CD14-positive monocyte (primary cell): ENCODE measurements around the gene MTR. TPM values are rescaled to one million over a fixed set of nuclear protein-coding genes. Genes with fewer than 3 reads are reported as not detected.

Experiments used
- DNase-seq, 3 donors: peaks; one replicate each; pipeline ENCODE4 v3.0.0-alpha.2; 2011 to 2022
- H2AFZ ChIP-seq: 2 replicates; pipeline ENCODE4 v1.6.0; 2012; ENCODE audit warnings: mild to moderate bottlenecking, low read depth, low read length, inconsistent platforms; ENCODE audit not compliant: insufficient read depth, poor library complexity, severe bottlenecking
- H3K27ac ChIP-seq, 2 donors: 1 replicate in 1 of 2; 2 replicates in 1 of 2; pipeline ENCODE4 v1.5.1; 2012 to 2013; ENCODE audit warnings: low read length in 2 of 2, control low read depth in 1 of 2, inconsistent platforms in 1 of 2, low read depth in 1 of 2, mild to moderate bottlenecking in 1 of 2
- H3K27me3 ChIP-seq, 2 donors: one replicate each; pipeline versions ENCODE4 v1.6.0 to v1.6.1; 2011 to 2013; ENCODE audit warnings: low read length in 2 of 2; ENCODE audit not compliant: control insufficient read depth in 2 of 2, insufficient read depth in 2 of 2
- H3K36me3 ChIP-seq, 2 donors: replicated peaks in 1 of 2; 1 replicate in 1 of 2; 2 replicates in 1 of 2; pipeline versions ENCODE4 v1.5.1 to v1.6.1; 2012 to 2013; ENCODE audit warnings: low read length in 2 of 2, control low read depth in 1 of 2, inconsistent platforms in 1 of 2, mild to moderate bottlenecking in 1 of 2; ENCODE audit not compliant: insufficient read depth in 2 of 2, control insufficient read depth in 1 of 2
- H3K4me1 ChIP-seq, 2 donors: 1 replicate in 1 of 2; 2 replicates in 1 of 2; pipeline versions ENCODE4 v1.5.1 to v1.6.1; 2012 to 2013; ENCODE audit warnings: low read length in 2 of 2, control low read depth in 1 of 2, inconsistent platforms in 1 of 2, mild to moderate bottlenecking in 1 of 2, moderate library complexity in 1 of 2; ENCODE audit not compliant: insufficient read depth in 2 of 2, control insufficient read depth in 1 of 2
- H3K4me2 ChIP-seq: replicated peaks from 2 replicates; pipeline ENCODE3; 2012; ENCODE audit warnings: low read length, moderate library complexity, mild to moderate bottlenecking; ENCODE audit not compliant: poor library complexity, severe bottlenecking; ENCODE audit errors: extremely low read depth
- H3K4me3 ChIP-seq, 3 experiments: fragments of 200-600 bp in 1 of 3; sonication (generic) in 1 of 3; replicated peaks in 1 of 3; 1 replicate in 2 of 3; 2 replicates in 1 of 3; pipeline ENCODE4 v1.5.1; 2011 to 2013; ENCODE audit warnings: low read length in 3 of 3, mild to moderate bottlenecking in 3 of 3, control low read depth in 2 of 3, low read depth in 2 of 3, inconsistent platforms in 1 of 3, moderate library complexity in 1 of 3
- H3K79me2 ChIP-seq: 2 replicates; pipeline ENCODE4 v1.6.0; 2012; ENCODE audit warnings: mild to moderate bottlenecking, control low read depth, inconsistent platforms, low read length, moderate library complexity; ENCODE audit not compliant: insufficient read depth
- H3K9ac ChIP-seq: 2 replicates; pipeline ENCODE4 v1.6.0; 2017; ENCODE audit warnings: low read length, mild to moderate bottlenecking; ENCODE audit not compliant: insufficient read depth, poor library complexity, severe bottlenecking
- H3K9me3 ChIP-seq, 2 donors: replicated peaks in 1 of 2; 1 replicate in 1 of 2; 2 replicates in 1 of 2; pipeline versions ENCODE4 v1.5.1 to v1.6.1; 2012 to 2013; ENCODE audit warnings: low read length in 2 of 2, control low read depth in 1 of 2; ENCODE audit not compliant: control insufficient read depth in 1 of 2, insufficient read depth in 1 of 2
- H4K20me1 ChIP-seq: 2 replicates; pipeline ENCODE4 v1.6.0; 2012; ENCODE audit warnings: mild to moderate bottlenecking, low read length, control low read depth, moderate library complexity; ENCODE audit not compliant: insufficient read depth
- H3K27ac Mint-ChIP-seq, 7 donors: one replicate each; pipeline ENCODE4 v1.8.0; 2020; ENCODE audit warnings: mild to moderate bottlenecking in 7 of 7, mixed read lengths in 7 of 7, moderate library complexity in 6 of 7, inconsistent platforms in 2 of 7
- H3K27me3 Mint-ChIP-seq, 3 donors: one replicate each; pipeline ENCODE4 v1.8.0; 2021 to 2022; ENCODE audit warnings: low read depth in 3 of 3, mild to moderate bottlenecking in 3 of 3, mixed read lengths in 3 of 3, moderate library complexity in 3 of 3, inconsistent platforms in 1 of 3
- H3K36me3 Mint-ChIP-seq, 2 donors: one replicate each; pipeline ENCODE4 v1.8.0; 2020; ENCODE audit warnings: mixed read lengths in 2 of 2, inconsistent platforms in 1 of 2, mild to moderate bottlenecking in 1 of 2
- H3K4me1 Mint-ChIP-seq: one replicate; pipeline ENCODE4 v1.8.0; 2020; ENCODE audit warnings: mild to moderate bottlenecking, mixed read lengths
- H3K4me3 Mint-ChIP-seq, 2 donors: one replicate each; pipeline ENCODE4 v1.8.0; 2020; ENCODE audit warnings: mild to moderate bottlenecking in 2 of 2, mixed read lengths in 2 of 2, moderate library complexity in 1 of 2
- H3K9me3 Mint-ChIP-seq, 7 donors: one replicate each; pipeline ENCODE4 v1.8.0; 2020 to 2022; ENCODE audit warnings: mixed read lengths in 7 of 7, mild to moderate bottlenecking in 6 of 7, moderate library complexity in 6 of 7, inconsistent platforms in 2 of 7
- CTCF ChIP-seq: fragments of 200-600 bp; IDR thresholded peaks from one replicate; pipeline ENCODE4 v1.8.0; 2022; ENCODE audit warnings: antibody characterized with exemption, mild to moderate bottlenecking
- WGBS: methylation state at CpG from one replicate; pipeline ENCODE4 v1.1.5; 2013; ENCODE audit warnings: missing lambda C conversion rate; ENCODE audit not compliant: insufficient coverage; 5-methylcytosine and 5-hydroxymethylcytosine counted together
- intact Hi-C, 2 donors: fragments of 100-400 bp; cut with micrococcal nuclease; formaldehyde crosslinking; loops; one replicate each; pipeline versions ENCODE4 v1.15.0 to v1.15.1; 2023
- polyA minus RNA-seq: library from RNA; depleted of rRNA, polyadenylated mRNA; stranded (reverse); fragments of >200 nt; gene quantifications from 2 replicates; pipeline ENCODE4 v1.2.3, GENCODE V29; 2012
- polyA plus RNA-seq, 3 donors: library from polyadenylated mRNA; depleted of rRNA in 1 of 3; unstranded in 2 of 3; stranded (reverse) in 1 of 3; fragments of 300-500 nt in 2 of 3; fragments of >200 nt in 1 of 3; fragmentation: Illumina TruSeq in 2 of 3; gene quantifications; 1 replicate in 2 of 3; 2 replicates in 1 of 3; pipeline ENCODE4 v1.2.3, GENCODE V29; 2012 to 2021
- total RNA-seq, 12 experiments: library from RNA in 1 of 12; stranded (reverse) in 1 of 12; fragments of 120-200 nt in 1 of 12; gene quantifications; one replicate each; pipeline ENCODE4 v1.2.4 and lab custom pipeline; 2013 to 2026; ENCODE audit warnings: mixed read lengths in 6 of 12, inconsistent platforms in 1 of 12

The MTR gene
- 19.0 TPM for total RNA-seq (2013)
- polyA plus RNA-seq (1 to 10 TPM; 3.4 to 5.4 (median 4.7) TPM), polyA minus RNA-seq (6.2 and 7.6 TPM in 2 replicates), total RNA-seq (lab: John Stamatoyannopoulos, UW) (11.6 to 58.2 (median 35.8) reads per million in 11 experiments)

GRCh38 chr1:236795035-236795756, at the start of gene MTR:
TSS of gene MTR (plus strand) at chr1:236795292. CDS start at chr1:236795704, 412 bp downstream.
- H4K20me1 ChIP-seq = no peaks in the 10 kb centered on the region
- DNase-seq = peak; percentile 89 to 96 (median 93)
- peaks cover 0 to 3% (median 0%) of the 10 kb centered on the region in 7 donors for H3K9me3 Mint-ChIP-seq
- H3K36me3 ChIP-seq = no peaks in the 10 kb centered on the region
- H2AFZ ChIP-seq = peak within 1 kb of the TSS; percentile 98
- peak within 1 kb of the TSS; percentile 74 to 92 (median 90) for H3K4me3 ChIP-seq
- peaks cover 46% of the 10 kb centered on the region for H3K79me2 ChIP-seq
- H3K4me1 Mint-ChIP-seq = peaks cover 27% of the 10 kb centered on the region
- WGBS = 0% methylated on average over 67 of the region's 67 CpGs
- H3K27ac ChIP-seq = peak within 1 kb of the TSS; percentile 83 to 89
- no peaks in the 10 kb centered on the region for H3K9me3 ChIP-seq
- H3K27me3 Mint-ChIP-seq = peaks cover 5 to 9% (median 6%) of the 10 kb centered on the region in 3 donors
- H3K4me3 Mint-ChIP-seq = peak within 1 kb of the TSS; percentile 97 to 99
- peak within 1 kb of the TSS; percentile 89 to 97 (median 94) for H3K27ac Mint-ChIP-seq
- peaks cover 14 to 28% of the 10 kb centered on the region in 2 donors for H3K4me1 ChIP-seq
- no peak for TF ChIP-seq CTCF
- peak within 1 kb of the TSS; percentile 98 for H3K4me2 ChIP-seq
- H3K27me3 ChIP-seq = peaks cover 0 to 4% of the 10 kb centered on the region in 2 donors
- H3K36me3 Mint-ChIP-seq = peaks cover 1 to 5% of the 10 kb centered on the region in 2 donors
- peak within 1 kb of the TSS; percentile 84 for H3K9ac ChIP-seq
- intact Hi-C loops = loop anchor here in 1 of 2 donors (10.0 kb wide), 2 partner anchors 510 to 1290 kb away; partner anchors contain the start of genes B3GALNT2 and ERO1B

GRCh38 chr1:236746785-236747184, 48.3 kb upstream of the MTR start:
- H3K36me3 ChIP-seq = no peaks in the 10 kb centered on the region
- WGBS = 92% methylated on average over 2 of the region's 5 CpGs
- peaks cover 0 to 2% (median 0%) of the 10 kb centered on the region in 7 donors for H3K9me3 Mint-ChIP-seq
- H3K4me1 ChIP-seq = no peaks in the 10 kb centered on the region
- no peaks in the 10 kb centered on the region for H4K20me1 ChIP-seq
- no peak for TF ChIP-seq CTCF
- H3K27ac ChIP-seq = no peak overlapping the region
- H3K79me2 ChIP-seq = no peaks in the 10 kb centered on the region
- H3K9ac ChIP-seq = no peak overlapping the region
- no peak for DNase-seq
- H3K27me3 ChIP-seq = no peaks in the 10 kb centered on the region
- no peak overlapping the region for H2AFZ ChIP-seq
- peaks cover 4% of the 10 kb centered on the region for H3K4me1 Mint-ChIP-seq
- H3K9me3 ChIP-seq = no peaks in the 10 kb centered on the region
- no peaks in the 10 kb centered on the region for H3K36me3 Mint-ChIP-seq
- no peak overlapping the region for H3K4me3 Mint-ChIP-seq
- H3K4me2 ChIP-seq = no peak overlapping the region
- peaks cover 2 to 13% (median 5%) of the 10 kb centered on the region in 3 donors for H3K27me3 Mint-ChIP-seq
- H3K4me3 ChIP-seq = no peak overlapping the region
- intact Hi-C loops = no loop called here
- H3K27ac Mint-ChIP-seq = no peak overlapping the region
